Activated CD4-positive, alpha-beta memory T cell treated with anti-CD3 and anti-CD28 coated beads for 36 hours (primary cell): ENCODE data around the gene MAPK1. TPM values are rescaled to one million over a fixed set of nuclear protein-coding genes. Genes with fewer than 3 reads are reported as not detected.
"Not testable (repeated sequence)": the region's sequence is repeated elsewhere in the genome, so short reads cannot be mapped to it uniquely, and the experiment has no call there.

Source experiments
- CTCF ChIA-PET: fragments of 350-600 bp; sonication (Branson Sonifier 250); formaldehyde crosslinking; loops from one replicate; lab custom pipeline; 2021; ENCODE audit warnings: antibody characterized with exemption, inconsistent platforms; lab: Charles Lee
- POLR2A ChIA-PET: fragments of 350-600 bp; sonication (Branson Sonifier 250); formaldehyde crosslinking; loops from one replicate; lab custom pipeline; 2021; ENCODE audit warnings: antibody characterized with exemption; lab: Charles Lee
- DNase-seq: peaks from one replicate; pipeline ENCODE4 v3.0.0-alpha.2; 2020
- H3K27ac Mint-ChIP-seq: one replicate; pipeline ENCODE4 v1.8.0; 2021; ENCODE audit warnings: mixed read lengths
- H3K27me3 Mint-ChIP-seq: one replicate; pipeline ENCODE4 v1.8.0; 2021; ENCODE audit warnings: mixed read lengths
- H3K36me3 Mint-ChIP-seq: one replicate; pipeline ENCODE4 v1.8.0; 2021; ENCODE audit warnings: mixed read lengths
- H3K4me1 Mint-ChIP-seq: one replicate; pipeline ENCODE4 v1.8.0; 2021; ENCODE audit warnings: low read depth, mixed read lengths
- H3K4me3 Mint-ChIP-seq: one replicate; pipeline ENCODE4 v1.8.0; 2021; ENCODE audit warnings: mild to moderate bottlenecking, mixed read lengths
- H3K9me3 Mint-ChIP-seq: one replicate; pipeline ENCODE4 v1.8.0; 2021; ENCODE audit warnings: mixed read lengths
- intact Hi-C: fragments of 100-400 bp; cut with micrococcal nuclease; formaldehyde crosslinking; loops from one replicate; pipeline ENCODE4 v1.15.1; 2023
- total RNA-seq, 2 experiments: library from RNA; stranded (reverse); gene quantifications; one replicate each; pipeline ENCODE4 v1.2.3, GENCODE V29; 2021

Gene MAPK1
- total RNA-seq, 2 experiments from 2014 or later: 70.2 to 75.6 TPM

DNA sequence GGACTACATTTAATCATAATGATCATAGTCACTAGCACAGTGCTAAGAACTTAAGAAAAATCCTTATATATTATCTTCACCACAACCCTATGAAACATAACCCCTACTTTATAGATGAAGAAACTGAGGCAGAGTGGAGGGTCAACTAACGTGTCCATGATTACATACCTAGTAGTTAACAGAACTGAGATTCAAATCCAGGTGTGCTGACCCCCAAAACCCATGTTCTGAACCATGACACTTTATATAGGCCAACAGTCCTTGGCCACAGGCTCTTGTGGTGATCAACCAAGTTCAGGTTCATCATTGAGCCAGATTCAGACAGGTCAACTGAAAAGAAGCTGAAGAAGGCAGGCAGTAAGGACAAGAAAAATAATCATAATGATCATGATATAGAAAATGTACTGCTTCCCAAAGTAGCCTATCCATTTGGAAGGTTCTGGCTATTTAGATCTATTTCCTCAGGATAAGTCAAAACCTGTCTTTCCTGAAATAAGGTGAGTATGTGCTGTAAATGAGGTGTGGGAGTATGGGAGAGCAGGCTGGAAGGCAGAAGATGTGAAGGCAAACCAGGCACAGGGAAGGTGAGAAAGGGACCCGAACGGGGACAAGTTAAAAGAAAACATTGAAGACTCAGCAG, 39.7 kb downstream of the MAPK1 start:
- Mint-ChIP-seq H3K4me3 (no peak overlapping the region), H3K4me1 (peaks cover 69% of the 10 kb centered on the region), H3K36me3 (no peaks in the 10 kb centered on the region), H3K9me3 (no peaks in the 10 kb centered on the region), H3K27ac (no peak overlapping the region), H3K27me3 (no peaks in the 10 kb centered on the region)
- ChIA-PET POLR2A (no interaction called here), CTCF (interaction anchor here (1.5 kb wide), 1 partner anchor 65 kb away, joined by 4 read pairs; no protein-coding TSS in a partner anchor)
- no peak for DNase-seq
- intact Hi-C loops: no loop called here

DNA sequence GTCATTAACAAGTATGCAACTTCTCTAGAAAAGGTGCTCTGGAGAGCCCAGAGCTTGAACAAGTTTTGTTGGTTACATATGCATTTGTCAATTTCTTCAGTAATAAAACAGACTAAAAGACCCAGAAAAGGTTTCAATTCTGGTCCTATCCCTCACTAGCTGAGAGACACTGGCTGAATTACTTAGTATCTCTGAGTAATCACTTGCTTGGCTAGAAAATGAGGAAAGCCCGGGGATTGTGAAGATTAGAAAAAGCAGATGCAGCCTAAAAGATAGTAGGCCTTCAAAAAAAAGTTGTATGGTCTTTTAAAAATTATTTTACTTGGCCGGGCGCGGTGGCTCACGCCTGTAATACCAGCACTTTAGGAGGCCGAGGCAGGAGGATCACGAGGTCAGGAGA, 41.2 kb downstream of the MAPK1 start:
- no peak for DNase-seq
- CTCF ChIA-PET: interaction anchor here (1.2 to 1.5 kb wide), 2 partner anchors 64 to 112 kb away, joined by 4 to 6 read pairs; no protein-coding TSS in a partner anchor
- POLR2A ChIA-PET: interaction anchor here (1.1 to 2.3 kb wide), 2 partner anchors 9 to 41 kb away, joined by 3 to 5 read pairs; partner anchors contain the start of gene MAPK1
- Mint-ChIP-seq H3K4me3 (no peak overlapping the region), H3K27me3 (no peaks in the 10 kb centered on the region), H3K27ac (no peak overlapping the region), H3K9me3 (no peaks in the 10 kb centered on the region), H3K36me3 (no peaks in the 10 kb centered on the region), H3K4me1 (peaks cover 62% of the 10 kb centered on the region)
- intact Hi-C loops: no loop called here

DNA sequence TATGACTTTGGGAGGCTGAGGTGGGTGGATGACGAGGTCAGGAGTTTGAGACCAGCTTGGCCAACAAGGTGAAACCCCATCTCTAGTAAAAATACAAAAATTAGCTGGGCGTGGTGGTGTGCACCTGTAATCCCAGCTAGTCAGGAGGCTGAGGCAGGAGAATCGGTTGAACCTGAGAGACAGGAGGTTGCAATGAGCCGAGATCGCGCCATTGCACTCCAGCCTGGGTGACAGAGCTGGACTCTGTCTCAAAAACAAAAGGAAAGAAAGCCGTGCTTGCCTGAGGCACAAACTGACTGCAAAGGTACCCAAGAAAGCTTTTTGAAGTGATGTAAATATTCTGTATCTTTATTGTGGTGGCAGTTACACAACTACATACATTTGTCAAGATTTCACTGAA, 42.5 kb downstream of the MAPK1 start:
- H3K27ac Mint-ChIP-seq, H3K27me3 Mint-ChIP-seq, H3K9me3 Mint-ChIP-seq, intact Hi-C loops, H3K36me3 Mint-ChIP-seq, H3K4me3 Mint-ChIP-seq, DNase-seq: not testable (repeated sequence)
- POLR2A ChIA-PET: interaction anchor here (2.3 kb wide), 1 partner anchor 42 kb away, joined by 5 read pairs; the partner anchor contains the start of gene MAPK1
- peaks cover 63% of the 10 kb centered on the region for H3K4me1 Mint-ChIP-seq
- CTCF ChIA-PET: interaction anchor here (0.6 to 1.2 kb wide), 2 partner anchors 10 to 113 kb away, joined by 3 to 6 read pairs; no protein-coding TSS in a partner anchor

DNA sequence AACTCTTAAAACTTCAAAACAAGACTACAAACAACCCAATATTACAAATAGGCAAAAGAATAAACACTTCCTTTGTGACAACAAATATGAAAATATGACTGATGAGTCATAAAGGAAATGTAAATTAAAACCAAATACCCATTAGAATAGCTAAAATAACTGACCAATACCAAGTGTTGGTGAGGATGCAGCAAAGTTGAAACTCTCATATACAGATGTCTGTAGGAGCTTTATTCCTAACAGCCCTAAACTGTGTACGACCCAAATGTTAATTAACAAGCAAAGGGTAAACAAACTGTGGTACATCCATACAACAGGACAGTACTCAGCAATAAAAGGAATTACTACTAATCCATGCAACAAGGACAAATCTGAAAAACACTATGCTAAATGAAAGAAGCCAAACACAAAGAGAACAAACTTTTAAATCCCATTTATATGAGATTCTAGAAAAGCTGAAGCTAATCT, 43.0 kb downstream of the MAPK1 start:
- peaks cover 59% of the 10 kb centered on the region for H3K4me1 Mint-ChIP-seq

GRCh38 chr22:21823740-21824444, 43.6 kb downstream of the MAPK1 start:
- Mint-ChIP-seq H3K36me3 (no peaks in the 10 kb centered on the region), H3K27ac (no peak overlapping the region), H3K4me1 (peaks cover 58% of the 10 kb centered on the region), H3K4me3 (no peak overlapping the region), H3K27me3 (no peaks in the 10 kb centered on the region), H3K9me3 (no peaks in the 10 kb centered on the region)
- intact Hi-C loops: no loop called here
- DNase-seq: no peak
- ChIA-PET CTCF (interaction anchor here (0.6 kb wide), 1 partner anchor 9 kb away, joined by 3 read pairs; no protein-coding TSS in a partner anchor), POLR2A (interaction anchor here (0.5 kb wide), 1 partner anchor 13 kb away, joined by 6 read pairs; no protein-coding TSS in a partner anchor)

More for the DNA sequence above, 43.0 kb downstream of the MAPK1 start:
- Mint-ChIP-seq H3K4me3 (no peak overlapping the region), H3K9me3 (no peaks in the 10 kb centered on the region), H3K36me3 (no peaks in the 10 kb centered on the region), H3K27ac (no peak overlapping the region), H3K27me3 (no peaks in the 10 kb centered on the region)
- CTCF ChIA-PET: interaction anchor here (0.6 kb wide), 1 partner anchor 10 kb away, joined by 3 read pairs; no protein-coding TSS in a partner anchor
- no peak for DNase-seq
- POLR2A ChIA-PET: interaction anchor here (0.5 to 2.3 kb wide), 2 partner anchors 14 to 43 kb away, joined by 5 to 6 read pairs; partner anchors contain the start of gene MAPK1
- intact Hi-C loops: no loop called here

DNA sequence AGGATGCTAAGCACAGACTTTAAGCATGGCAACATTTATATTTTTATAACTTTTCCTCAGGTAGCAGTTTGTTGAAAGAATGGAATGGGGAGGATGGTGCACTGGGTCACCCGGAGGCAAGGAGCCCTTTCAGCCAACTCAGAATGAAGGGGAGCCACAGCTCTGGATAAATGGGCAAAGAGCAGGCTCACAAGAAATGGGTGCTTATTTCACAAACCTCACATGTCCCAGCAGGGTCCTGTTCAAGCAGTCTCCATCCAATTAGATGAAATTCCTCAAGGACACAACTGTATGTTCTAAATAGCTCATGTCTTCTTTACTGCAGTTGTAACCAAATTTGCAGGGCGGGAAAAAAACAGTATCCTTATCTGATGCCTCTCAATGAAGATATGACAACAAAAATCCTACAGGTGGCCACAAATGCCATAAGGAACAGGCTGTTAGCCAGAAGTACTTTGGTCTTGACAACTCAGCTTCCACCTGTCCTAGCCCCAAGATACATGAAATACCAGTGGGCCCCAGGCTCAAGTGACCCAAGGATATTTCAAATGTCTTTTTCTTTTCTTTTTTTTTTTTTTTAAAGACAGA, 48.2 kb downstream of the MAPK1 start:
- Mint-ChIP-seq H3K27ac (no peak overlapping the region), H3K9me3 (no peaks in the 10 kb centered on the region), H3K4me1 (peaks cover 52% of the 10 kb centered on the region), H3K27me3 (no peaks in the 10 kb centered on the region), H3K4me3 (no peak overlapping the region), H3K36me3 (no peaks in the 10 kb centered on the region)
- CTCF ChIA-PET: no interaction called here
- POLR2A ChIA-PET: no interaction called here
- DNase-seq: no peak
- intact Hi-C loops: no loop called here

- Mint-ChIP-seq H3K4me3 (no peak overlapping the region), H3K9me3 (no peaks in the 10 kb centered on the region), H3K27ac (no peak overlapping the region), H3K36me3 (no peaks in the 10 kb centered on the region), H3K27me3 (no peaks in the 10 kb centered on the region), H3K4me1 (peaks cover 50% of the 10 kb centered on the region)
- POLR2A ChIA-PET: no interaction called here
- intact Hi-C loops: no loop called here
- DNase-seq: no peak
- CTCF ChIA-PET: no interaction called here
Observed at GRCh38 chr22:21818487-21819182, 48.8 kb downstream of the MAPK1 start.

- not testable (repeated sequence) for H3K27me3 Mint-ChIP-seq, H3K36me3 Mint-ChIP-seq, H3K9me3 Mint-ChIP-seq, H3K27ac Mint-ChIP-seq, DNase-seq, H3K4me3 Mint-ChIP-seq
- POLR2A ChIA-PET: interaction anchor here (0.7 to 1.3 kb wide), 5 partner anchors 9 to 57 kb away, joined by 3 to 4 read pairs (median 3); no protein-coding TSS in a partner anchor
- CTCF ChIA-PET: interaction anchor here (0.7 kb wide), 1 partner anchor 13 kb away, joined by 3 read pairs; no protein-coding TSS in a partner anchor
- intact Hi-C loops: loop anchor here (2.0 kb wide), 2 partner anchors 49 to 51 kb away; partner anchors contain the start of gene MAPK1
- peaks cover 54% of the 10 kb centered on the region for H3K4me1 Mint-ChIP-seq
Observed at GRCh38 chr22:21817497-21817853, 50.0 kb downstream of the MAPK1 start.

DNA sequence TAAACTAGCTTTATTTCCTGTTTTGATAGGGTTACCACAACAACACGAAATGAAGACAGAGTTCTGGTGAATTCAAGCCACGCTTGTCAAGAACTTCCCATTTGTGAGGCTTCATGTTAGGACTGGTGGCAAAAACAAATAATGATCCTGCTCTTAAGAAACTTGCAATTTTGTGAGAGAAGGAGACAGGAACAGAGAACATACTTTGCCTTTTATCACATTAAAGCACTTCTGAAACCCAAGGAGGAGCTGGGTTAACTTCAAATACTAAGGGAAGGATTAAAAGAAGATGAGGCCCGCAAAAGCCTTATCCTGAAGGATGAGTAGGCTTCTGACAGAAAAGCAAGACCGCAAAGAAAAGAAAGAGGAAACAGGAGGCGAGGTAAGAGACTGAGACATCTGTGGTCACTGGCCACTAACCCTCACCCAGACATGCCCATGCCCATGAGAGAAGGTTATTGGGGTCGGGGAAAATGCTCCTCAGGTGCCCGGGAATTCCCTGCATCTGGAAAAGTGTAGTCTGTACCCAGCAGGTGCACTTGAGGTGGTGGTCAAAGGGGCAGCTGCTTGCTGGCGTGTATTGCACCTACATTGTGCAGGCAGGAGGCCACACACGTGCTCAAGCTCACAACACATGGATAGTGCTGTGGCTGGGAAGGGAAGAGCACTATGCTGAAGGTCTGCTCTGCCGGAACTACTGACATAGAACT, 50.5 kb downstream of the MAPK1 start:
- Mint-ChIP-seq H3K4me1 (peaks cover 56% of the 10 kb centered on the region), H3K9me3 (no peaks in the 10 kb centered on the region), H3K36me3 (no peaks in the 10 kb centered on the region), H3K4me3 (peak overlapping the region; percentile 33), H3K27me3 (no peaks in the 10 kb centered on the region), H3K27ac (peak overlapping the region; percentile 81)
- DNase-seq: peak; percentile 35
- CTCF ChIA-PET: interaction anchor here (0.7 kb wide), 1 partner anchor 12 kb away, joined by 3 read pairs; no protein-coding TSS in a partner anchor
- intact Hi-C loops: loop anchor here (1.0 to 2.0 kb wide), 3 partner anchors 26 to 50 kb away; partner anchors contain the start of gene MAPK1
- POLR2A ChIA-PET: interaction anchor here (0.7 to 1.3 kb wide), 8 partner anchors 10 to 60 kb away, joined by 3 to 7 read pairs (median 3); no protein-coding TSS in a partner anchor

- H3K4me1 Mint-ChIP-seq: peaks cover 56% of the 10 kb centered on the region
- H3K27me3 Mint-ChIP-seq: no peaks in the 10 kb centered on the region
- no peaks in the 10 kb centered on the region for H3K36me3 Mint-ChIP-seq
- peak overlapping the region; percentile 81 for H3K27ac Mint-ChIP-seq
- DNase-seq: no peak
- intact Hi-C loops: loop anchor here (1.0 to 2.0 kb wide), 3 partner anchors 25 to 50 kb away; partner anchors contain the start of gene MAPK1
- ChIA-PET CTCF (no interaction called here), POLR2A (interaction anchor here (0.7 to 1.3 kb wide), 6 partner anchors 49 to 60 kb away, joined by 3 to 7 read pairs (median 4); no protein-coding TSS in a partner anchor)
- no peak overlapping the region for H3K4me3 Mint-ChIP-seq
- H3K9me3 Mint-ChIP-seq: no peaks in the 10 kb centered on the region
Observed at GRCh38 chr22:21816472-21816786, 51.0 kb downstream of the MAPK1 start.
